RWPE2 (cell line): Measurements from ENCODE around the gene SOX8.

Experiments
- ATAC-seq: fragments of 200-7000 bp; cut with Tn5 transposase; 3 replicates; pipeline ENCODE4 v1.9.1; 2021; ENCODE audit warnings: low read depth
- DNase-seq: peaks from one replicate; pipeline ENCODE4 v3.0.0-alpha.2; 2020; ENCODE audit warnings: low spot score
- H3K27ac ChIP-seq: fragments of 450-650 bp; 2 replicates; pipeline ENCODE4 v1.5.1; 2017; ENCODE audit warnings: mild to moderate bottlenecking; ENCODE audit not compliant: poor library complexity, severe bottlenecking
- H3K27me3 ChIP-seq: fragments of 250-450 bp; sonication (Bioruptor Pico); 2 replicates; pipeline ENCODE4 v1.5.1; 2021; ENCODE audit warnings: mild to moderate bottlenecking, moderate library complexity; ENCODE audit not compliant: insufficient read depth, poor library complexity, severe bottlenecking
- H3K36me3 ChIP-seq: fragments of 250-450 bp; sonication (Bioruptor Pico); 2 replicates; pipeline ENCODE4 v1.5.1; 2020; ENCODE audit warnings: low read depth, mild to moderate bottlenecking, moderate library complexity
- H3K4me1 ChIP-seq: fragments of 250-450 bp; sonication (Bioruptor Pico); 2 replicates; pipeline ENCODE4 v1.5.1; 2021; ENCODE audit warnings: mild to moderate bottlenecking, moderate library complexity; ENCODE audit not compliant: insufficient read depth, poor library complexity, severe bottlenecking
- H3K4me3 ChIP-seq: fragments of 250-450 bp; sonication (Bioruptor Pico); 2 replicates; pipeline ENCODE4 v1.5.1; 2021; ENCODE audit warnings: mild to moderate bottlenecking, moderate library complexity; ENCODE audit not compliant: severe bottlenecking
- H3K9me3 ChIP-seq: fragments of 250-450 bp; sonication (Bioruptor Pico); 2 replicates; pipeline ENCODE4 v1.5.1; 2021; ENCODE audit warnings: mild to moderate bottlenecking, moderate library complexity; ENCODE audit not compliant: severe bottlenecking
- TF ChIP-seq, protein P1 (sequence below): fragments of 450-650 bp; IDR thresholded peaks from one replicate; pipeline ENCODE4 v1.5.1; 2017; ENCODE audit warnings: mild to moderate bottlenecking, moderate library complexity; ENCODE audit not compliant: poor library complexity, severe bottlenecking

Gene SOX8

DNA sequence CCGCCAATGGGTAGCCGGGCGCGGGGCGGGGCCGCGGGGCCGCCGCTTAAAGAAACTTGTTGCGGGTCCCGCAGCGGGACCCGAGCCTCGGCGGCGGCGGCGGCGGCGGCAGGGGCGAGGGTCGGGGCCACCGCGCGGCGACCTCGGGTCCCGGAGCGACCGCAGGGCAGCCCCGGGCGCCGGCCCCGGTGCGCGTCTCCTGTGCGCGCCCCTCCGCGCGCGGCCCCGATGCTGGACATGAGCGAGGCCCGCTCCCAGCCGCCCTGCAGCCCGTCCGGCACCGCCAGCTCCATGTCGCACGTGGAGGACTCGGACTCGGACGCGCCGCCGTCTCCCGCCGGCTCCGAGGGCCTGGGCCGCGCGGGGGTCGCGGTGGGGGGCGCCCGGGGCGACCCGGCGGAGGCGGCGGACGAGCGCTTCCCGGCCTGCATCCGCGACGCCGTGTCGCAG is at the start of gene SOX8:
SOX8 (plus strand) TSS at position 76 of the 450 bp plus-strand sequence; CDS start at position 229, 153 bp downstream.
- no peaks in the 10 kb centered on the region for H3K4me1 ChIP-seq
- no peak for ATAC-seq
- H3K9me3 ChIP-seq = no peaks in the 10 kb centered on the region
- H3K27me3 ChIP-seq = peaks cover 71% of the 10 kb centered on the region
- no peak for DNase-seq
- H3K27ac ChIP-seq = no peak within 1 kb of the TSS
- TF ChIP-seq, protein P1, sequence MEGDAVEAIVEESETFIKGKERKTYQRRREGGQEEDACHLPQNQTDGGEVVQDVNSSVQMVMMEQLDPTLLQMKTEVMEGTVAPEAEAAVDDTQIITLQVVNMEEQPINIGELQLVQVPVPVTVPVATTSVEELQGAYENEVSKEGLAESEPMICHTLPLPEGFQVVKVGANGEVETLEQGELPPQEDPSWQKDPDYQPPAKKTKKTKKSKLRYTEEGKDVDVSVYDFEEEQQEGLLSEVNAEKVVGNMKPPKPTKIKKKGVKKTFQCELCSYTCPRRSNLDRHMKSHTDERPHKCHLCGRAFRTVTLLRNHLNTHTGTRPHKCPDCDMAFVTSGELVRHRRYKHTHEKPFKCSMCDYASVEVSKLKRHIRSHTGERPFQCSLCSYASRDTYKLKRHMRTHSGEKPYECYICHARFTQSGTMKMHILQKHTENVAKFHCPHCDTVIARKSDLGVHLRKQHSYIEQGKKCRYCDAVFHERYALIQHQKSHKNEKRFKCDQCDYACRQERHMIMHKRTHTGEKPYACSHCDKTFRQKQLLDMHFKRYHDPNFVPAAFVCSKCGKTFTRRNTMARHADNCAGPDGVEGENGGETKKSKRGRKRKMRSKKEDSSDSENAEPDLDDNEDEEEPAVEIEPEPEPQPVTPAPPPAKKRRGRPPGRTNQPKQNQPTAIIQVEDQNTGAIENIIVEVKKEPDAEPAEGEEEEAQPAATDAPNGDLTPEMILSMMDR = no peak
- no peaks in the 10 kb centered on the region for H3K36me3 ChIP-seq
- H3K4me3 ChIP-seq = peak within 1 kb of the TSS; percentile 24

DNA sequence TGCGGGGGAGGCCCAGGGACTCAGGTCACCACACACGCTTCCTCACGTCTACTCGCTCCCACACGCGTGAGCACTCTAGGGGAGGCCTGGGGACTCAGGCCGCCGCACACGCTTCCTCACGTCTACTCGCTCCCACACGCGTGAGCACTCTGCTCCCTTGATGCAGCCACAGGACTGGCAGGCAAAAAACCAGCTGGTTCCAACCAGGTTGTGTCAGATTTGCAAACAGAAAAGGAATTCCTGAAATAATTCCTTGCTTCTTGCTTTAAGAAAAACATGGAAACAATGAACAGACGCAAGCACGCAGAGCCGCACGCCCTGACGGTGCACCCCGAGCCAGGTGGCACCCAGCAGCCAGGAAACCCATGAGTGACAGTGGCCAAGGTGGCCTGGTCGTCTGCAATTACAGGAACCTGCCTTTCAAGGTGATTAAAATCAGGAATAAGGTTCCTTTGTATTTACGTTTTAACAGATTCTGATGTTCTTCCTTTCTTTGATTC is 48.7 kb upstream of the SOX8 start:
- H3K4me1 ChIP-seq = no peaks in the 10 kb centered on the region
- no peaks in the 10 kb centered on the region for H3K9me3 ChIP-seq
- H3K27me3 ChIP-seq = no peaks in the 10 kb centered on the region
- no peak overlapping the region for H3K4me3 ChIP-seq
- H3K36me3 ChIP-seq = no peaks in the 10 kb centered on the region
- DNase-seq (no peak), ATAC-seq (no peak)
- no peak overlapping the region for H3K27ac ChIP-seq
- TF ChIP-seq, protein P1 = no peak

DNA sequence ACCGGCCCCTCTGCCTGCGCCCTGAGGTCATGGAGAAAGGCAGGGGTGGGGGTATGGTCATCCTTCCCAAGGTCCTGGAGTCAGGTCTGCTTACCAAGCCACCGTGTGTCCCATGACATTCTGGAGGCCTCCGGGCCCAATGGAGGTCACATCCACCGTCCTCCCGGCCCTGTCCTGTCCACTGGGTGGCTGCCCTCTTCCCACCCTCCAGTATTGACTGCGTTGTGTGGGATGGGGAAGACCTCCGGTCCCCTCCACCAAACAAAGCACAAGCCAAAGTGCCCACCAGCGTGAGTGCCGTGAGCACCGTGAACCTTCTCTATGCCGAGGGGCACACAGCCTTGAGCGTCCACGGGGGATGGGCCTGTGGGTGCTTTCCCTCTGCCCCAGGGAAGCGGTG is 48.0 kb upstream of the SOX8 start:
- no peaks in the 10 kb centered on the region for H3K27me3 ChIP-seq
- DNase-seq (no peak), ATAC-seq (no peak)
- no peaks in the 10 kb centered on the region for H3K4me1 ChIP-seq
- no peaks in the 10 kb centered on the region for H3K9me3 ChIP-seq
- TF ChIP-seq, protein P1 = no peak
- no peak overlapping the region for H3K27ac ChIP-seq
- H3K36me3 ChIP-seq = no peaks in the 10 kb centered on the region
- H3K4me3 ChIP-seq = no peak overlapping the region

DNA sequence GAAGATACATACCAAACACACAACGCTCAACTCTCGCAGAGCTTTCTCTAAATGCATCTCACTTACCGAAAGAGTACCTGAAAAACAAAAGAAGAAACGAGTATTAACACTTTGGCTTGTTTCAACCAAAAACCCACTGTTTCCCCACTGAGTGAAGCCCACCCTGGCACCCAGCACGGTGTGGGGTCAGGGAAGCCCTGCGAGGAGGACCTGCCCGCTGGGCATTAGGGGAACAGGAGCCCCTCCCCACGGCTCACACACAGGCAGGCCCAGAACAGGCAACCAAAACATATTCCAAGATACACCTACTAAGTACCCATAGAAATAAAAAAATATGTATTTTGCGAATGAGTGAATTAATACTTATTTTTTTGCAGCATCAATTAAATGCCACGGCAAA is 47.4 kb upstream of the SOX8 start:
- H3K9me3 ChIP-seq = no peaks in the 10 kb centered on the region
- H3K27ac ChIP-seq = no peak overlapping the region
- no peak overlapping the region for H3K4me3 ChIP-seq
- no peaks in the 10 kb centered on the region for H3K27me3 ChIP-seq
- H3K36me3 ChIP-seq = no peaks in the 10 kb centered on the region
- H3K4me1 ChIP-seq = no peaks in the 10 kb centered on the region
- no peak for DNase-seq
- TF ChIP-seq, protein P1 = no peak
- no peak for ATAC-seq

DNA sequence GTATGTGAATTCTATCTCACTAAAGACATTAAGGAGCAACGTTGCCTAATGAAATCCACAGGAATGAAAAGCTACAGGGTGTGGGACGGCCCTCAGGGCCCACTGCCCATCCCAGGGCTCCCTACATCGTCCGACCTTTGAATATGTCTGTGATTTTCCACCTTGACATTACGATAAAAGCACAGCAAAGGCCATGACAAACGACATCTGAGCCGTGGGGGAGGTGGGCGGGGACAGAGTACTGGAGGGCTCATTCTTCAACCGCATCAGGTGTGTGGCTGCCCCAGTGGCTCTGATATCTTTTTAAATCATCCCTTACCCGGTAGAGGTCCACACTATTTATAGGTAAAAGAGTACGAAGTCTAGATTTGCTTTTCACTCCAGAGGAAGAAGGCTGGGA is 45.9 kb upstream of the SOX8 start:
- H3K4me3 ChIP-seq = no peak overlapping the region
- H3K36me3 ChIP-seq = no peaks in the 10 kb centered on the region
- DNase-seq (no peak), ATAC-seq (no peak)
- H3K27ac ChIP-seq = no peak overlapping the region
- H3K9me3 ChIP-seq = peaks cover under 1% of the 10 kb centered on the region
- no peaks in the 10 kb centered on the region for H3K27me3 ChIP-seq
- TF ChIP-seq, protein P1 = no peak
- no peaks in the 10 kb centered on the region for H3K4me1 ChIP-seq
